ENCODE measurements around the gene RTN4R.
A peak's percentile ranks its signal among the peaks of the same experiment; 100 is the strongest.

Gene RTN4R

DNA sequence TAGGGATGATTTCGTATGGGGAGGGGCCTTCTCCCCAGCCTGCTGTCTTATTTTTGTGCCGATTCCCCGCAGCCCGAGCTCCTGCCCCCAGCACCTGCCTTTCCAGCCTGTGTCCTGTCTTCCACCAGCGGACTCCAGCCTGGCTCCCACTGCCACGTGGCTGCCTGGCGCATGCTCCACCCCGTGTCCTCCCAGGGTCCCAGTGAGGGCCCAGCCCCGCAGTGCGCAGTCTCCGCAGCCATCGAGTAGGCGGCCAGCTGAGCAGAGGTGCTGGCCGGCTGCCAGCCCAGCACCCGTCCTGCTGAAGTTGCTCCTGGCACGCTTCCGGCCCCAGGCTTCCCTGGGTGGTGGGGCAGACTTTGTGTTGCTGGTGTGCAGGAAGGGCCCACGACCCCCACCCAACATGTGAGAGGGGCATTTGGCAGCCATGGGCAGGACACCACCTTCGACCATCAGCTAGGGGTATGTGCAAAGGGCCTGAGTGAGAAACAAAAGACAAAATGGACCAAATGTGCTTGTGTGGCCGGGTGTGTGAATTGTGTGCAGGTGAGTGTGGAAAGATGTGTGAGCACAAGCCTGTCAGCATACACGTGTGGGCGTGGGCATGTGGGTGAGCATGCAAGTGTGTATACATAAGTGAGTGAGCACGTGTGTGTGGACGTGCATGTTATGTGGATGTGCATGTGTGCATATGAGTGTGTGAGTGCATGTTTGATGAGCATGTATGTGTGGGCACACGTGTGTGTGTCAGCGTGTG, 55.9 kb downstream of the RTN4R start:
- TF ChIP-seq CTCF (conservative IDR thresholded peaks at IDR 0.05; ENCODE audit: low read length): no peak
- no peak overlapping the region for H3K4me3 ChIP-seq (ENCODE audit: low read length)
- DNase-seq (ENCODE audit: low read depth): no peak

DNA sequence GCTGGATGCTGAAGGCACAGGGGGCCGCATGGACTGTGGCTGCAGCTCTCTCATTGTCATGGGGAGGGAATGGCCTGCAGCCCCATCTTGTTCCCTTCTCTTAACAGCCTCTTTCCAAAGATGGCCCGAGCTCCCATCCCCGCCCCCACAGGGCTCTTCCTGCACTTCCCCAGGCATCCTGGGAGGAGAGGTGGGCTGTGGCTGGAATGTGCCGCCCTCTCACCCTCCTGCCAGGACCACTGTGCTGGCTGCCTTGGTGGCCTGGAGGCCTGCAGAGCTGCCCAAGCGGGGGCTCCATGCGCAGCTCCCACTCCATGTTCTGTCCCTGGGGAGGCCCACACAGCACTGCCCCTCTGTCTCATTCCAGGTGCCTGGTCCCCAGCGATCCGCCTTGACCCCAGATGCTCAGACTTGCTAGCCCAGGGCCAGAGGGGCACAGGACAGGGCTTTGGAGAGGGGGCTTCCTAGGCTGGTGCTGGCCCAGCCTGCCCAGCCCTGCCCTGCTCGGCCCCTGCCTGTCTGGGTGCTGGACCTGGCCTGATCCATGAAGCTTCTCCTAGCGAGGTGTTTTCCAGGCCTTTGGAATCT, 56.6 kb downstream of the RTN4R start:
- no peak for TF ChIP-seq CTCF (conservative IDR thresholded peaks at IDR 0.05; ENCODE audit: low read length)
- DNase-seq (ENCODE audit: low read depth): no peak
- H3K4me3 ChIP-seq (ENCODE audit: low read length): no peak overlapping the region

DNA sequence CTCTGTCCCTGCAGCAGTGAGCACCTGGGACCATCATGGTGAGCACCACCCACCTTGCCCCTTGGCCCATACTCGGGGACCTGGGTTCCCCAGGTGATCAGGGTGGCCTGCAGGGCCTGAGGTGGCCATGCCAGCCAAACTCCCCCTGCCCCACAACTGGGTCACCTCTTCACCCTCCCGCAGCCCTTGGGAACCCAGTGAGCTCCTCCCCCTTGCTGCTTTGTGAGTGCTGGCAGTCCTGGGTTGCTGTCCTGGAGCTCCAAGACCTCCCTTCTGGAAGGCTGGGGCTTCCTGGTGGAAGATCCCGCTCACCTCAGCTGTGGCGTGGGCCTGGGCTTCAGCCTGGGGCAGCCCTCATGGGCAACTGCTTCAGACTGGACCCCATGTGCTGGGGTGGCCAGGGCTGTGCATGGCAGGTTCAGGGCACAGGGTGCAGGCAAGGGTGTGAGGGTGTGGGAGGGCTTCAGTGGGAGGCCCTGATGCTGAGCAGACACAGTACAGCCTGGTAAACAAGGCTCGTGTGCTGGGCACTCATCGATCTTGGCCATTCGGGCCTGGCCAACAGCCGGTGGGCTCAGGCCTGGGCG, 57.6 kb downstream of the RTN4R start:
- no peak for DNase-seq (ENCODE audit: low read depth)
- H3K4me3 ChIP-seq (ENCODE audit: low read length): no peak overlapping the region

GRCh38 chr22:20209761-20210250, 58.3 kb downstream of the RTN4R start:
- no peak overlapping the region for H3K4me3 ChIP-seq (ENCODE audit: low read length)
- TF ChIP-seq CTCF (conservative IDR thresholded peaks at IDR 0.05; ENCODE audit: low read length): no peak
- DNase-seq (ENCODE audit: low read depth): no peak

More for the DNA sequence above, 57.6 kb downstream of the RTN4R start:
- no peak for TF ChIP-seq CTCF (conservative IDR thresholded peaks at IDR 0.05; ENCODE audit: low read length)

DNA sequence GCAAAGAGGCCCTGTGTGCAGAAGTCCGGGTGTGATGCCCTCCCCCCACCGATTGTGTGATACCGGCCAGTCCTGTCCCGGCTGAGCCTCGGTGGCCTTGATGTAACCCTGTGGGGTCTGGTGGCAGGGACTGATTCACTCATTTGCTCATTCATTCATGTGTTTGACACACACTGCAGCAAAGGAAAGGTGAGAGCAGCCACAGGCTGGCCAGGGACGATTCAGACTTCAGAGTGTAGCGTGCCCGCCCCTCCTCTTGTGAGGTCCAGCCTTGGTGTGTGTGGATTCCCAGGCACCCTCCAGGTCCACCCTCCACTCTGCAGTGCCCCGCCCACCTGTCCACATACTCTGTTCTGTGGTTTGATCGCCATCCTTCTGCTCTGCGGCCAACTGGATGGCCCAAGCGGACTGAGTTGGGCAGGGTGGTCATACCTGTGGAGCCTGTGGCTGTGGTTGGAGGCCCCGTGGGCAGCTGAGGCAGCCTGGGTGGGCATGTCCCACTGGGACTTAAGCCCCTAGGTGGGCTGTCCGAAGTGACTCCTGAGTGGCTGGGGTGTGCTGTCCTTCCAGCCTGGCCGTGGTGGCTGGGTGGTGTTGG, 59.3 kb downstream of the RTN4R start:
- no peak for DNase-seq (ENCODE audit: low read depth)
- no peak for TF ChIP-seq CTCF (conservative IDR thresholded peaks at IDR 0.05; ENCODE audit: low read length)
- H3K4me3 ChIP-seq (ENCODE audit: low read length): no peak overlapping the region

DNA sequence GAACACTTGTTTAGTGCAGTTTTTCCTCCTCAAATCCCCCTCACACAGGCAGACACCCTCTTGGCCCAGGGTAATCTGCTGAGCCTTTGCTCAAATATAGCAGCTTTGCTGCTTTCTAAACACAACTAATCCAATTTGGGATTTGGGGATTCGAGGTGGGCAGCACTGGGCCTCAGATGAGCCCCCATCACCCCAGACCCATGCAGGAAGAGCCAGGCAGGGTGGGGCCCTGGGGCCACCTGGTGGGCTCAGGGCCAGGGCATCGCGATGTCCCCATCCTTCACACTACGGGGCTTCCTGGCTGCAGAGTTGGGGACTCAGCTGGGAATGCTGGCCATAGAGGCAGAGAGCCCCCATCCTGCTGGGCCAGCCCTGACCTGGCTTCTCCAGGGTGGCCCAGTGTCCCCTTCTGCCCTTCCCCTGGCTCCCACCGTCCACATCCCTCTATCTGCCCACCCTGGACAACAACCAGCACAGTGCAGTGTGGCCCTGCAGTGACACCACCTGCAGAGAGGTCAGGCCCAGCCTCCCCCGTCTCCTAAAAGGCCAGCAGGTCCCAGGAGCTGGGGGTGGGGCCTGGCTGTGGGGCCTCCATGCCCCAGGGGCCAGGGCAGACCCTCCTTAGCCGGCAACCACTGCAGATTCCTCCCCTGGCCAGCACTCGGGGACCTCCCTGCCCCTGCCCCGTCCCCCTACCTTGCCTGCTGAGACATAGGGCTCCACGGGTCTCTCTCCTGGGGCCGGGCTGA, 60.7 kb downstream of the RTN4R start:
- DNase-seq (ENCODE audit: low read depth): no peak
- peak overlapping the region; percentile 79 for H3K4me3 ChIP-seq (ENCODE audit: low read length)
- TF ChIP-seq CTCF (conservative IDR thresholded peaks at IDR 0.05; ENCODE audit: low read length): no peak
